Left renal cortex interstitium (tissue), 4 donors: ENCODE data around the gene U2SURP. TPM values are rescaled to one million over a fixed set of nuclear protein-coding genes. Genes with fewer than 3 reads are reported as not detected.
"Not testable (repeated sequence)": the region's sequence is repeated elsewhere in the genome, so short reads cannot be mapped to it uniquely, and the experiment has no call there.

ENCODE experiments used
- DNase-seq, 4 donors: peaks; one replicate each; pipeline ENCODE4 v3.0.0-alpha.2; 2013; ENCODE audit warnings: low read depth in 4 of 4, low spot score in 2 of 4, missing footprints in 1 of 4
- polyA plus RNA-seq, 4 donors: library from polyadenylated mRNA; unstranded; fragments of 120-200 nt; gene quantifications; one replicate each; pipeline ENCODE4 v1.2.1, GENCODE V29; 2013; ENCODE audit not compliant: insufficient read length in 4 of 4

Gene U2SURP
- polyA plus RNA-seq, 4 donors, result 129 to 188 (median 158) TPM

- no peak for DNase-seq
Measured at GRCh38 chr3:143066033-143066432, 64.7 kb downstream of the U2SURP start.

DNA sequence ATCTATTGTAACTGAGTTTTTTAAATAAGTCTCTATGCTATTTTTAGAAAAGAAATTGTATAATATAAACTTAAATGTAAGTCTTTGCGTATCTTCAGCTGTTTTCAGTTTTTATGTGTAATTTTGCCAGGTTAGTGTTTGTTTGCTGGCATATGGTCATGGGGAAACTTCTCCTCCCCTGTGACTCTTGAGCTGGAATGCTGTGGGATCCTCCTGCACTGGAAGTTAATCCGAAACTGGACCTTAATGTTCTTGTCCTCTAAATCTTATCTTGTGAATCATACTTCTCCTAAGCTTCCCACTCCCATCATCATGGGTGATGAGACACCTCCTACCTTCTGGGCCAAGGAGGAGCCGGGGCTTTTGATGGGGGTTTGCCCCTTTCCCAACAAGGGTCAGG is 65.8 kb downstream of the U2SURP start:
- DNase-seq, result no peak

GRCh38 chr3:143068059-143068458 is 66.7 kb downstream of the U2SURP start:
- no peak for DNase-seq

DNA sequence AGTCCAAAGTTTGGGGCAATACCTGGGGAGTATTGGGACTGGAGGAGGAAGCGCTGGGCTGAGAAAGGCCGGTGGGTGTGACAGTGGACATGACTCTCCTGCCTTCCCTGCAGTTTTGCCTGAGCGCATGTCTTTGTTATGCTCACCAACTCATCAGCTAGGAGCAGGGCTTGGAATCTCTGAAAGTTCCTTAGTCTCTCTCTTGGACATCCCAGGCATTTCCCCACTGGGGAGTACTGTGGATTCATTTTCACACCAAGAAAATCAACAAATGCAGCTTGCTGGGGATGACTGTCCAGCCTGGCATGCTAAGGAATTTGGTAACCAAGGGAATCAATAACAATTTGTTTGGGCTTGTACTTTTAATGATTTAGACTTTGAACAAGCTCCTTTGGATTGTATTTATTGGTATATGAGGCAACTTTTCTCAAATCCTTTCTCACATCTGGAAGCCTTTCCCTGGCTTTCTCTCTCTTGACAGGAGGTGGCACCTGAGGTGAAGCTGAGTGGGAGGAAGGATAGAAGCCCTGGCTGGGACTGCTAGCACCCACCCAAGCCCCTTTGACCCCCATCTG is 69.7 kb downstream of the U2SURP start:
- no peak for DNase-seq

- DNase-seq, result no peak
Measured at GRCh38 chr3:143071776-143072175, 70.4 kb downstream of the U2SURP start.

DNA sequence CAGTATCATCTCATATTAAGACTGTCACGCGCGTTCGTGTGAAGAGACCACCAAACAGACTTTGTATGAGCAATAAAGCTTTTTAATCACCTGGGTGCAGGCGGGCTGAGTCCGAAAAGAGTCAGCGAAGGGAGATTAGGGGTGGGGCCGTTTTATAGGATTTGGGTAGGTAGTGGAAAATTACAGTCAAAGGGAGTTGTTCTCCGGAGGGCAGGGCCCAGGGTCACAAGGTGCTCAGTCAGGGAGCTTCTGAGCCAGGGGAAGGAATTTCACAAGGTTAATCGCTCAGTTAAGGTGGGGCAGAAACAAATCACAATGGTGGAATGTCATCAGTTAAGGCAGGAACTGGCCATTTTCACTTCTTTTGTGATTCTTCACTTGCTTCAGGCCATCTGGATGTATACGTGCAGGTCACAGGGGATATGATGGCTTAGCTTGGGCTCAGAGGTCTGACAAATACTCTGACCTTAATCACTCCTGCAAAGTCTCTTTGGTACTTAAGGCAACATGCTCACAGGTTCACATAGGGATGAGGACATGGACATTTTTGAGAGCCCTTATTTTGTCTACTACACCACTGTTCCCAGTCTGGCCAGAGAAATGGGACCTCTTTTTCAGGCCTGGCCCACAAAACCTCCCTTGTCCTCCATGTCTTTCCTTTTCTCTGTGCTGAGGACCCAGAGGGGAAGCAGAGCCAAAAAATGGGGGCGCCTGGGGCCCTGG is 71.1 kb downstream of the U2SURP start:
- not testable (repeated sequence) for DNase-seq

DNA sequence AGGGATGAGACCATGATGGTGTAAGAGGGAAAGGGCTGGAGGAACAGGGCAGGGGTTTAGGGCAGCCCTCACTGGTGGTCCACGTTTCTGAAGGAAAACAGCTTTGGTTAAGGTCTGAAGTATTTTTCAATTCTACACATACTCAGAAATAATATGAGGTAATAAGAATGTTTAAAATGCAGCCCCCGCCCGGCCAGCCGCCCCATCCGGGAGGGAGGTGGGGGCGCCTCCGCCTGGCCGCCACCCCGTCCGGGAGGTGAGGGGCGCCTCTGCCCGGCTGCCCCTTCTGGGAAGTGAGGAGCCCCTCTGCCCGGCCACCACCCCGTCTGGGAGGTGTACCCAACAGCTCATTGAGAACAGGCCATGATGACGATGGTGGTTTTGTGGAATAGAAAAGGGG is 72.2 kb downstream of the U2SURP start:
- DNase-seq, result not testable (repeated sequence)

GRCh38 chr3:143073983-143074382 is 72.6 kb downstream of the U2SURP start:
- DNase-seq, result not testable (repeated sequence)

- no peak for DNase-seq
Measured at GRCh38 chr3:143078883-143079282, 77.5 kb downstream of the U2SURP start.

- DNase-seq, result no peak
Measured at GRCh38 chr3:143080196-143080595, 78.8 kb downstream of the U2SURP start.

DNA sequence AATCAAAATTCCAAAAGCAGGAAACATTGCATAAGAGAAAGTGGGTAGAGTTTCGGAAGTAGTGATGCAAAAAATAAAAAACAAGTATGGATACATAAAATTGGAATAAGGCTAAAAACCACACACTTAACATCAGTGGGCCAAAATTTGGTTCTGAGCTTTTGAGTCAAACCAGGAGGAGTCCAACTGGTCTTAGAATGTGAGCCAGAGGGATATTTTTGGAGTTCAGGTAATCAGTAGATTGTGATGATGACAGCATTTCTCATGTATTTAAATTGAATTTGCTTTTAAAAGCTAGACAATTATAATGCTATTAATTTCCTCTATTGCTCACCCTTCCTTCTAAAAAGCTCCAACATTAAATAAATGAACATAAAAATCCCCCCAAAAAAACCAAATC is 80.0 kb downstream of the U2SURP start:
- DNase-seq, result no peak

DNA sequence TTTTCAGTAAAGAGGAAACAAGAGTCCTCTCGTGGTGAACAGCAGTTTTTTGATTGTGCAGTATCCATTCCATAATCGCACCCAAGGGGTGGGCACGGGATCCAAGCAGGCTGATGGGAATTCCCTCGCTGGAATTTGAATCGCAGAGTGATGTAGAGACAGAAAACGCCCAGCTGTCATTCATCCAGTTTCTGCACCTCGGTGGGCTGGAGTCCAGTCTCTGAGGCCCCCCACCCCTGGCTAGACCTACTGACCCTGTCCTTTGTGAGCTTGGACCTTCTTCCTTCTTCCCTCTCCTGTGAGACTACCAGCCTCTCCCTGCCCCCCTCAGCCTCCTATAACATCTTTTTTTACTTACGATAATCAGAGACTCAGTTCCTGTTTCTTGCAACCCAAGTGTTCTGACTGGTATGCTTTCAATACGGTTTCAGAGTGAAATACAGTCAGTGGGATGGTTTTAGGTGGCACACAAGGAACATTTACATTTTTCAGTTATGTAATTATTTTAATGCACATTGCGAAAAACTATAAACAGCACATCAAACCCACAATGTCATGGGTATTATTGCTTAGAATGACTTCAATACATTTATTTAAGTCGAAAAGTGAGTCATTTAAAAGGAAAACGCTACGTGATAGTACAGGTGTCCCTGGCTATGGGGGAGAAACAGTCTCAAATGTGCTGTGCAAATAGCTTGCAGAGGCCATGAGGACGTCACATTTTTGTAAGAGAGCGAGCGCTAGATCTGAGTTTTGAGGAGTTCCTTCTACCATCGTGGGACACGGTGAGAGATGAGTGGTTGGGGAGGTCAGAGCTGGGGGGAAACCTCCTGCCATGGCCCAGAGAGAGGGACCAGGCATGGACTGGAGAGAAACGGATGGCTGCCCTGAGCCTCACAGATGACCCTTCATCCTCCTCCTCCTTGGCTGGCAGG is 80.7 kb downstream of the U2SURP start:
- no peak for DNase-seq

GRCh38 chr3:143083781-143084180 is 82.4 kb downstream of the U2SURP start:
- DNase-seq, result no peak

- no peak for DNase-seq
Measured at GRCh38 chr3:143084856-143085731, 83.7 kb downstream of the U2SURP start.

- no peak for DNase-seq
Measured at GRCh38 chr3:143088835-143089234, 87.5 kb downstream of the U2SURP start.

- no peak for DNase-seq
Measured at GRCh38 chr3:143089965-143090364, 88.6 kb downstream of the U2SURP start.

- DNase-seq, result no peak
Measured at GRCh38 chr3:143090486-143090885, 89.1 kb downstream of the U2SURP start.

DNA sequence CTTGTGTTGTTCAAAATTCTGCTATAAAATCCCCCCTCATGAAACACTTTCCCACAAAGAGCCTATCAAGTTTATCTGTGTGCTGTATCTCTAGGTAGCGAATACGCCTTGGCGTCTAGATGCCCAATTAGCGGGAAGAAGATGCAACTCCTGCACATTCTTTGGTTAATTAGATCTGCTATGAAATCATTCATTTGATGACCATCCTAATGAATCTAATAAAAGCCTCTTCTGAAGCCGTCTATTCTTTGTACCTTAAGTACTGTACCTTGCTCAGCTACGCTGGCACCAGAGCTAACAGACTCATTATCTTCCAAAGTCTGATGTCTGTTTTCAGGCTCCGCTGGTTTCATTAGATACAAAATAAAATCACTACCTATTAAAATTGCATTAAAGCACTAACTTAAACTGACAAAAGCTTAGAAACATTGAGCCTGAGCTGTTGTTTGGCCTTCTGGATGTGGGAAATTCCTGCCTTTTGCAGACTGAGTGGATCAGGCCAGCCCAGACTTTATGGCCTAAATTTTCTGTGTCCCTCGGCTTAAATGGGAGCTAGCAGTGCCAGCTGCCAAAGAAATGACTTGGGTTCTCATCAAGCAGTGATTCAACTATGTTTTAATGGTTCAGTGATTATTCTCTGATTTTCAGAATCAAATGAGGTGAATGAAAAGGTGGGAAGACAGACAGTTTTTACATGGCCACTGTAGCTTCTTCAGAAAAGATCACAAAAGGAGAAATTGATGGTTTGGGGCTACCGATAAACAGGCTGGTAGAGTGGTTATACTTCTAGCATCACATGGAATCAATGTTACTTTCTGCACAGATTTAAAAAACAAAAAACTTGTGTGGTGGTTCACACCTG is 89.8 kb downstream of the U2SURP start:
- DNase-seq, result no peak

DNA sequence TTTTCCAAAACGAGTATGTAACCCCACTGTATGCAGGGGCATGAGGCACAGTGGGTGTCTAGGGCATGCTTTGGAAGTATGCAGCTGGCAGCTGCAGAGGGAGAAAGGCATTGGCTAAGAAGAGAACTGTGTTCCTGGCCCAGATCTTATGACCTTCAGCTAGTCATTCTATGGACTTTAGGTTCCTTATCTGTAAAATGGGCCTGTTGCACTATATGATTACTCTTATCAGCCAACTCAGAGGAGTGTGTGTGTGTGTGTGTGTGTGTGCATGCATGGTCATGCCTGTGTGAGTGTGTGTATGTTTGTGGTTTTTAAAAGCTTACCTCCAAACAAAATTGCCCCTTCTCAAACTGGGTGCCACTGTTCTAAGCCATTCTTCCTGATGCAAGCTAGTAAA is 90.8 kb downstream of the U2SURP start:
- no peak for DNase-seq

DNA sequence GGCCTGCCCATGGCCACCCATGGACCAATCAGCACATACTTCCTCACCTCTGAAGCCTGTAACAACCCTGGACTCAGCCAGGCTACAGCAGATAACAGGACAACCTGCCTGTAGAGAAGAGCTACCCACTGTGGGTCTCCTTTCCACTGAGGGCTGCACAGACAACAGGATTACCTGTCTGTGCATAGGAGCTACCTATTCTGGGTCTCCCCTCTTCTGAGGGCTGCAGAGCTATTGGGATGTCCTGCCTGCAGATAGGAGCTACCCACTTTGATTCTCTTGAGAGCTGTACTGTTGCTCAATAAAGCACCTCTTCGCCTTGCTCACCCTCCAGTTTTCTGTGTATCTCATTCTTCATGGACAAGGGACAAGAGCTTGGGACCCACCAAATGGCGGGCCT is 94.4 kb downstream of the U2SURP start:
- no peak for DNase-seq
